HCT116 (cell line): ENCODE results near the gene NEK5. TPM values are rescaled to one million over a fixed set of nuclear protein-coding genes. Genes with fewer than 3 reads are reported as not detected.

Experiments
- ATAC-seq: fragments of 200-7000 bp; cut with Tn5 transposase; 2 replicates; pipeline ENCODE4 v1.9.1; 2020; ENCODE audit warnings: mild to moderate bottlenecking, moderate library complexity
- BruUV-seq: library from RNA; stranded (reverse); fragments of 400-500 nt; replicated peaks from 2 replicates; lab custom pipeline; 2021; lab: Mats Ljungman, UMichigan
- CTCF ChIA-PET: fragments of 300-600 bp; sonication (Branson Sonifier 250); formaldehyde crosslinking; loops from one replicate; lab custom pipeline; 2021; ENCODE audit warnings: antibody characterized with exemption; lab: Charles Lee
- POLR2A ChIA-PET: fragments of 300-600, 350-600 bp; sonication (Branson Sonifier 250); formaldehyde crosslinking; loops from one replicate; lab custom pipeline; 2021; ENCODE audit warnings: antibody characterized with exemption; lab: Charles Lee
- RAD21 ChIA-PET, 2 experiments: fragments of 300-600 bp; sonication (Branson Sonifier 250); formaldehyde crosslinking; loops; one replicate each; lab custom pipeline; 2023; ENCODE audit warnings: low total read pairs in 2 of 2; ENCODE audit not compliant: uncharacterized antibody in 2 of 2, unreplicated experiment in 2 of 2, low non-redundant PET in 1 of 2; lab: Charles Lee
- DNase-seq: peaks from one replicate; pipeline ENCODE4 v3.0.0-alpha.2; 2010; ENCODE audit warnings: low read depth, low spot score
- H2AFZ ChIP-seq: fragments of 200-600 bp; shearing (Covaris generic), sonication (generic); 2 replicates; pipeline ENCODE4 v1.6.1; 2017; ENCODE audit warnings: low read depth, mixed run types, mixed read lengths, antibody characterized with exemption, low read length; ENCODE audit not compliant: poor library complexity, severe bottlenecking
- H3K27ac ChIP-seq: 2 replicates; pipeline ENCODE4 v1.5.1; 2012; ENCODE audit warnings: low read depth, low read length
- H3K27me3 ChIP-seq: fragments of 200-600 bp; sonication (generic); 2 replicates; pipeline ENCODE4 v1.6.1; 2016; ENCODE audit warnings: mixed run types, low read length, mixed read lengths; ENCODE audit not compliant: insufficient read depth
- H3K36me3 ChIP-seq, 2 experiments: fragments of 200-500 bp in 1 of 2; fragments of 200-600 bp in 1 of 2; sonication (Bioruptor generic) in 1 of 2; sonication (generic) in 1 of 2; 2 replicates each; pipeline versions ENCODE4 v1.5.1 to v1.6.1; 2014 to 2016; ENCODE audit warnings: low read length in 2 of 2, inconsistent platforms in 1 of 2, mixed read lengths in 1 of 2, mixed run types in 1 of 2; ENCODE audit not compliant: insufficient read depth in 2 of 2, control insufficient read depth in 1 of 2
- H3K4me1 ChIP-seq, 2 experiments: fragments of 200-600 bp in 1 of 2; sonication (generic) in 1 of 2; 2 replicates each; pipeline versions ENCODE4 v1.5.1 to v1.6.1; 2012 to 2017; ENCODE audit warnings: low read length in 2 of 2, inconsistent platforms in 1 of 2, mild to moderate bottlenecking in 1 of 2, mixed read lengths in 1 of 2, mixed run types in 1 of 2, moderate library complexity in 1 of 2; ENCODE audit not compliant: insufficient read depth in 2 of 2, control insufficient read depth in 1 of 2
- H3K4me2 ChIP-seq: fragments of 200-600 bp; sonication (generic); 2 replicates; pipeline ENCODE4 v1.6.1; 2017; ENCODE audit warnings: mixed run types, low read length, mixed read lengths
- H3K4me3 ChIP-seq, 2 experiments: fragments of 200-600 bp in 1 of 2; sonication (generic) in 1 of 2; replicated peaks in 1 of 2; 2 replicates each; pipeline ENCODE4 v1.5.1; 2011 to 2016; ENCODE audit warnings: low read length in 2 of 2, control low read depth in 1 of 2, low read depth in 1 of 2, mild to moderate bottlenecking in 1 of 2, mixed read lengths in 1 of 2, mixed run types in 1 of 2
- H3K79me2 ChIP-seq: fragments of 200-600 bp; sonication (generic); 2 replicates; pipeline ENCODE4 v1.6.1; 2017; ENCODE audit warnings: mild to moderate bottlenecking, mixed run types, low read length, moderate library complexity, mixed read lengths; ENCODE audit not compliant: insufficient read depth
- H3K9ac ChIP-seq: fragments of 200-600 bp; sonication (generic); 2 replicates; pipeline ENCODE4 v1.6.1; 2016; ENCODE audit warnings: low read length, mixed read lengths
- H3K9me2 ChIP-seq: fragments of 200-600 bp; sonication (generic), shearing (Covaris generic); 2 replicates; pipeline ENCODE4 v1.6.1; 2017; ENCODE audit warnings: mixed run types, mild to moderate bottlenecking, moderate library complexity; ENCODE audit not compliant: insufficient read depth
- H3K9me3 ChIP-seq, 2 experiments: fragments of 200-500 bp in 1 of 2; fragments of 200-600 bp in 1 of 2; sonication (Bioruptor generic) in 1 of 2; sonication (generic) in 1 of 2; 2 replicates each; pipeline ENCODE4 v1.6.1; 2014 to 2017; ENCODE audit warnings: low read length in 2 of 2, mixed read lengths in 2 of 2, inconsistent platforms in 1 of 2, low read depth in 1 of 2, mild to moderate bottlenecking in 1 of 2, mixed run types in 1 of 2, moderate library complexity in 1 of 2; ENCODE audit not compliant: control insufficient read depth in 1 of 2, insufficient read depth in 1 of 2
- H4K20me1 ChIP-seq: fragments of 200-600 bp; sonication (generic), shearing (Covaris generic); 2 replicates; pipeline ENCODE4 v1.6.1; 2017; ENCODE audit warnings: mixed run types, mild to moderate bottlenecking, moderate library complexity; ENCODE audit not compliant: insufficient read depth
- ELF1 ChIP-seq: IDR thresholded peaks from 2 replicates; pipeline ENCODE4 v1.6.1; 2012; ENCODE audit warnings: low read depth, borderline replicate concordance
- EZH2 ChIP-seq: fragments of 200-600 bp; sonication (generic); IDR thresholded peaks from 2 replicates; pipeline ENCODE4 v1.6.1; 2017; ENCODE audit warnings: antibody characterized with exemption, mixed run types
- EZH2phosphoT487 ChIP-seq: fragments of 200-600 bp; IDR thresholded peaks from 2 replicates; pipeline ENCODE4 v1.6.1; 2018; ENCODE audit warnings: antibody characterized with exemption, borderline replicate concordance
- JUND ChIP-seq: IDR thresholded peaks from 2 replicates; pipeline ENCODE4 v1.6.1; 2012
- POLR2AphosphoS5 ChIP-seq: IDR thresholded peaks from 2 replicates; pipeline ENCODE4 v1.6.1; 2011; ENCODE audit warnings: mild to moderate bottlenecking, low read depth, low read length, moderate library complexity
- SIN3A ChIP-seq: IDR thresholded peaks from 2 replicates; pipeline ENCODE4 v1.6.1; 2012; ENCODE audit warnings: low read depth
- YY1 ChIP-seq: IDR thresholded peaks from 2 replicates; pipeline ENCODE4 v1.6.1; 2011; ENCODE audit warnings: low read length, low read depth, moderate library complexity, mild to moderate bottlenecking; ENCODE audit not compliant: insufficient replicate concordance; ENCODE audit errors: extremely low read depth
- ZNF274 ChIP-seq: fragments of 200-500 bp; sonication (Bioruptor generic); IDR thresholded peaks from 2 replicates; pipeline ENCODE4 v1.6.1; 2014; ENCODE audit warnings: mild to moderate bottlenecking, low read depth, low read length, inconsistent platforms
- intact Hi-C: fragments of 100-400 bp; cut with micrococcal nuclease; formaldehyde crosslinking; loops from 2 replicates; pipeline ENCODE4 v1.10.0; 2022
- total RNA-seq: library from RNA; stranded (reverse); gene quantifications from one replicate; pipeline ENCODE4 v1.2.1, GENCODE V29; 2021; ENCODE audit not compliant: unreplicated experiment
- TF ChIP-seq, protein P1 (sequence below): IDR thresholded peaks from 2 replicates; pipeline ENCODE4 v1.6.1; 2012
- TF ChIP-seq, protein P2 (sequence below): IDR thresholded peaks from 2 replicates; pipeline ENCODE4 v1.6.1; 2011; ENCODE audit warnings: mild to moderate bottlenecking, low read length, moderate library complexity; ENCODE audit not compliant: insufficient replicate concordance; ENCODE audit errors: extremely low read depth
- TF ChIP-seq, protein P3 (sequence below): IDR thresholded peaks from 2 replicates; pipeline ENCODE4 v1.6.1; 2012; ENCODE audit warnings: low read depth

The NEK5 gene
- total RNA-seq, 1 experiment from 2014 or later = 1.5 TPM

DNA sequence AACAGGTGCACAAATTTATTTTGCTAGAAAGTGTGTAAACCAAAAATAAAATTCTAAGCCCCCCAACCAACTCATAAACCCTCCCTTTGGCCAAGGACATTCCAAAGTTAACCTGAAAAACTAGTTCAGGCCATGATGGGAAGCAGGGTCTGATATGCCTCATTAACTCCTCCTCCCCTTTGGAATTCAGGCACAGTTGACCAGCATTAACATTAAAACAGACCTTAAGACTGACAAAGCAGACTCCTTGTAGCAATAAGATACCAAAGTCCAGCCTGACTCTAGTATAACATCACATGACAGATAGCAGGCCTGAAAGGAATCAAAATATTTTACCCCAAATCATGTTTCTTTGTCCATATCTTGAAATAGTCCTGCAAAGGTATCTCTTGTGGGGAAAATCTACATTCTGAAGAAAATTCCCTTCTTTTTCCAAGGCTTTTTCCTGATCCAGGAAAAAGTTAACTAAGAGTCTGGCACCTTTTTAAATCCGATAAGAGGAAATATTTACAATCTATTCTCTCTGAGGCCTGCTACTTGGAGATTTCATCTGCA lies 19.7 kb downstream of the NEK5 start:
- no peak overlapping the region for H3K4me3 ChIP-seq
- H2AFZ ChIP-seq = no peak overlapping the region
- intact Hi-C loops = no loop called here
- no peaks in the 10 kb centered on the region for H3K4me1 ChIP-seq
- no peak overlapping the region for H3K4me2 ChIP-seq
- no peaks in the 10 kb centered on the region for H3K9me2 ChIP-seq
- H4K20me1 ChIP-seq = no peaks in the 10 kb centered on the region
- H3K27me3 ChIP-seq = no peaks in the 10 kb centered on the region
- H3K9ac ChIP-seq = no peak overlapping the region
- DNase-seq (no peak), ATAC-seq (no peak)
- TF ChIP-seq EZH2 = no peak
- TF ChIP-seq, protein P1, sequence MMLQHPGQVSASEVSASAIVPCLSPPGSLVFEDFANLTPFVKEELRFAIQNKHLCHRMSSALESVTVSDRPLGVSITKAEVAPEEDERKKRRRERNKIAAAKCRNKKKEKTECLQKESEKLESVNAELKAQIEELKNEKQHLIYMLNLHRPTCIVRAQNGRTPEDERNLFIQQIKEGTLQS = no peak
- no peak for TF ChIP-seq EZH2phosphoT487
- TF ChIP-seq, protein P2, sequence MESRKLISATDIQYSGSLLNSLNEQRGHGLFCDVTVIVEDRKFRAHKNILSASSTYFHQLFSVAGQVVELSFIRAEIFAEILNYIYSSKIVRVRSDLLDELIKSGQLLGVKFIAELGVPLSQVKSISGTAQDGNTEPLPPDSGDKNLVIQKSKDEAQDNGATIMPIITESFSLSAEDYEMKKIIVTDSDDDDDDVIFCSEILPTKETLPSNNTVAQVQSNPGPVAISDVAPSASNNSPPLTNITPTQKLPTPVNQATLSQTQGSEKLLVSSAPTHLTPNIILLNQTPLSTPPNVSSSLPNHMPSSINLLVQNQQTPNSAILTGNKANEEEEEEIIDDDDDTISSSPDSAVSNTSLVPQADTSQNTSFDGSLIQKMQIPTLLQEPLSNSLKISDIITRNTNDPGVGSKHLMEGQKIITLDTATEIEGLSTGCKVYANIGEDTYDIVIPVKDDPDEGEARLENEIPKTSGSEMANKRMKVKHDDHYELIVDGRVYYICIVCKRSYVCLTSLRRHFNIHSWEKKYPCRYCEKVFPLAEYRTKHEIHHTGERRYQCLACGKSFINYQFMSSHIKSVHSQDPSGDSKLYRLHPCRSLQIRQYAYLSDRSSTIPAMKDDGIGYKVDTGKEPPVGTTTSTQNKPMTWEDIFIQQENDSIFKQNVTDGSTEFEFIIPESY = no peak
- TF ChIP-seq POLR2AphosphoS5 = no peak
- no peak for TF ChIP-seq JUND
- no peak for TF ChIP-seq ELF1
- no peak for TF ChIP-seq ZNF274
- TF ChIP-seq YY1 = no peak
- TF ChIP-seq, protein P3, sequence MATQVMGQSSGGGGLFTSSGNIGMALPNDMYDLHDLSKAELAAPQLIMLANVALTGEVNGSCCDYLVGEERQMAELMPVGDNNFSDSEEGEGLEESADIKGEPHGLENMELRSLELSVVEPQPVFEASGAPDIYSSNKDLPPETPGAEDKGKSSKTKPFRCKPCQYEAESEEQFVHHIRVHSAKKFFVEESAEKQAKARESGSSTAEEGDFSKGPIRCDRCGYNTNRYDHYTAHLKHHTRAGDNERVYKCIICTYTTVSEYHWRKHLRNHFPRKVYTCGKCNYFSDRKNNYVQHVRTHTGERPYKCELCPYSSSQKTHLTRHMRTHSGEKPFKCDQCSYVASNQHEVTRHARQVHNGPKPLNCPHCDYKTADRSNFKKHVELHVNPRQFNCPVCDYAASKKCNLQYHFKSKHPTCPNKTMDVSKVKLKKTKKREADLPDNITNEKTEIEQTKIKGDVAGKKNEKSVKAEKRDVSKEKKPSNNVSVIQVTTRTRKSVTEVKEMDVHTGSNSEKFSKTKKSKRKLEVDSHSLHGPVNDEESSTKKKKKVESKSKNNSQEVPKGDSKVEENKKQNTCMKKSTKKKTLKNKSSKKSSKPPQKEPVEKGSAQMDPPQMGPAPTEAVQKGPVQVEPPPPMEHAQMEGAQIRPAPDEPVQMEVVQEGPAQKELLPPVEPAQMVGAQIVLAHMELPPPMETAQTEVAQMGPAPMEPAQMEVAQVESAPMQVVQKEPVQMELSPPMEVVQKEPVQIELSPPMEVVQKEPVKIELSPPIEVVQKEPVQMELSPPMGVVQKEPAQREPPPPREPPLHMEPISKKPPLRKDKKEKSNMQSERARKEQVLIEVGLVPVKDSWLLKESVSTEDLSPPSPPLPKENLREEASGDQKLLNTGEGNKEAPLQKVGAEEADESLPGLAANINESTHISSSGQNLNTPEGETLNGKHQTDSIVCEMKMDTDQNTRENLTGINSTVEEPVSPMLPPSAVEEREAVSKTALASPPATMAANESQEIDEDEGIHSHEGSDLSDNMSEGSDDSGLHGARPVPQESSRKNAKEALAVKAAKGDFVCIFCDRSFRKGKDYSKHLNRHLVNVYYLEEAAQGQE = no peak
- no peak for TF ChIP-seq SIN3A
- RAD21 ChIA-PET = no interaction called here
- CTCF ChIA-PET = no interaction called here
- H3K36me3 ChIP-seq = no peaks in the 10 kb centered on the region
- BruUV-seq = no TSS peak
- POLR2A ChIA-PET = no interaction called here
- H3K9me3 ChIP-seq = no peaks in the 10 kb centered on the region
- no peak overlapping the region for H3K27ac ChIP-seq
- H3K79me2 ChIP-seq = no peaks in the 10 kb centered on the region
